Testis (tissue), 3 donors: ENCODE measurements around the gene SIGLEC10. TPM values are rescaled to one million over a fixed set of nuclear protein-coding genes. Genes with fewer than 3 reads are reported as not detected.
"Not testable (repeated sequence)": the region's sequence is repeated elsewhere in the genome, so short reads cannot be mapped to it uniquely, and the experiment has no call there.

Experiments used
- DNase-seq: peaks from one replicate; pipeline ENCODE4 v3.0.0-alpha.2; 2019
- H3K27ac ChIP-seq, 2 donors: fragments of 200-600 bp; sonication (generic); one replicate each; pipeline ENCODE4 v1.5.1; 2019
- H3K27me3 ChIP-seq: fragments of 200-600 bp; sonication (generic); one replicate; pipeline ENCODE4 v1.5.1; 2019
- H3K36me3 ChIP-seq: fragments of 200-600 bp; sonication (generic); one replicate; pipeline ENCODE4 v1.5.1; 2017; ENCODE audit warnings: low read depth; ENCODE audit errors: missing control alignments
- H3K4me1 ChIP-seq: fragments of 200-600 bp; sonication (generic); one replicate; pipeline ENCODE4 v1.5.1; 2019
- H3K4me3 ChIP-seq, 2 donors: fragments of 200-600 bp; sonication (generic); one replicate each; pipeline ENCODE4 v1.5.1; 2017 to 2019
- H3K9me3 ChIP-seq: fragments of 200-600 bp; sonication (generic); one replicate; pipeline ENCODE4 v1.5.1; 2017
- CTCF ChIP-seq, 3 experiments: fragments of 450-650 bp in 2 of 3; fragments of 200-600 bp in 1 of 3; sonication (generic) in 1 of 3; IDR thresholded peaks; one replicate each; pipeline ENCODE4 v1.5.1; 2016 to 2019; ENCODE audit warnings: antibody characterized with exemption in 3 of 3, mild to moderate bottlenecking in 2 of 3, moderate library complexity in 1 of 3
- POLR2A ChIP-seq: fragments of 450-650 bp; IDR thresholded peaks from one replicate; pipeline ENCODE4 v1.6.1; 2017; ENCODE audit warnings: antibody characterized with exemption, mild to moderate bottlenecking, moderate library complexity
- WGBS, 2 donors: methylation state at CpG; one replicate each; pipeline ENCODE4 v1.1.5; 2018; 5-methylcytosine and 5-hydroxymethylcytosine counted together
- intact Hi-C: fragments of 100-400 bp; cut with DNase I; formaldehyde crosslinking; loops from one replicate; pipeline ENCODE4 v1.15.1; 2023; ENCODE audit warnings: low total_unique reads
- polyA plus RNA-seq: library from polyadenylated mRNA; stranded (reverse); fragments of 350-450 nt; fragmentation: Illumina TruSeq; extraction: RNeasy Lipid Tissue Mini Kit (QIAGEN cat#74804); gene quantifications from one replicate; pipeline ENCODE4 v1.2.3, GENCODE V29; 2014; ENCODE audit warnings: low read depth, low replicate concordance; ENCODE audit not compliant: insufficient read depth
- total RNA-seq, 2 donors: library from RNA; depleted of rRNA; stranded (reverse); fragments of >200 nt; gene quantifications; one replicate each; pipeline ENCODE4 v1.2.3, GENCODE V29; 2016

The SIGLEC10 gene
- total and polyA plus RNA-seq, 3 donors from 2014 or later = 0.87 to 2.3 (median 2.2) TPM

- no peaks in the 10 kb centered on the region for H3K36me3 ChIP-seq
- no peak for TF ChIP-seq CTCF (IDR thresholded peaks at IDR 0.05)
- intact Hi-C loops = no loop called here
- H3K9me3 ChIP-seq = no peaks in the 10 kb centered on the region
- H3K4me3 ChIP-seq = no peak overlapping the region
- WGBS, 2 donors = 67 to 78% methylated on average over 3 of the region's 3 CpGs
- DNase-seq = no peak
- H3K27me3 ChIP-seq = no peaks in the 10 kb centered on the region
- H3K27ac ChIP-seq = no peak overlapping the region
- no peaks in the 10 kb centered on the region for H3K4me1 ChIP-seq
These were observed 12.8 kb upstream of the SIGLEC10 start for GRCh38 chr19:51430221-51430620.

- intact Hi-C loops = no loop called here
- WGBS, 2 donors = 69 to 72% methylated on average over 3 of the region's 3 CpGs
- H3K27ac ChIP-seq = no peak overlapping the region
These were observed 9.8 kb upstream of the SIGLEC10 start for GRCh38 chr19:51427201-51427600.

GRCh38 chr19:51422053-51422448 lies 4.6 kb upstream of the SIGLEC10 start:
- WGBS, 2 donors = 8 to 9% methylated on average over 15 to 19 of the region's 19 CpGs
- Histone ChIP-seq H3K27me3 (no peaks in the 10 kb centered on the region), H3K27ac (no peak overlapping the region), H3K36me3 (no peaks in the 10 kb centered on the region), H3K9me3 (no peaks in the 10 kb centered on the region), H3K4me3 (peak overlapping the region in 1 of 2 donors; percentile 36), H3K4me1 (no peaks in the 10 kb centered on the region)
- TF ChIP-seq POLR2A (no peak), CTCF (IDR thresholded peaks at IDR 0.05) (peak; percentile 93 to 99 (median 95))
- intact Hi-C loops = no loop called here
- peak; percentile 94 for DNase-seq

More at GRCh38 chr19:51427201-51427600, 9.8 kb upstream of the SIGLEC10 start:
- H3K9me3 ChIP-seq = no peaks in the 10 kb centered on the region
- no peaks in the 10 kb centered on the region for H3K36me3 ChIP-seq
- no peak overlapping the region for H3K4me3 ChIP-seq
- no peaks in the 10 kb centered on the region for H3K27me3 ChIP-seq
- TF ChIP-seq CTCF (IDR thresholded peaks at IDR 0.05) (no peak), POLR2A (no peak)
- no peaks in the 10 kb centered on the region for H3K4me1 ChIP-seq
- no peak for DNase-seq

GRCh38 chr19:51421229-51422052 lies 4.0 kb upstream of the SIGLEC10 start:
- no peak for TF ChIP-seq CTCF (IDR thresholded peaks at IDR 0.05)
- no peaks in the 10 kb centered on the region for H3K9me3 ChIP-seq
- H3K27me3 ChIP-seq = no peaks in the 10 kb centered on the region
- peak overlapping the region in 1 of 2 donors; percentile 36 for H3K4me3 ChIP-seq
- 7 to 14% methylated on average over 9 to 39 of the region's 39 CpGs for WGBS, 2 donors
- no peaks in the 10 kb centered on the region for H3K36me3 ChIP-seq
- no peak overlapping the region for H3K27ac ChIP-seq
- H3K4me1 ChIP-seq = no peaks in the 10 kb centered on the region
- no peak for DNase-seq
- intact Hi-C loops = no loop called here

GRCh38 chr19:51420511-51420910 lies 3.1 kb upstream of the SIGLEC10 start:
- H3K4me1 ChIP-seq, intact Hi-C loops, H3K36me3 ChIP-seq, H3K4me3 ChIP-seq, H3K9me3 ChIP-seq, H3K27ac ChIP-seq, H3K27me3 ChIP-seq, DNase-seq: not testable (repeated sequence)
- 65 to 85% methylated on average over 10 to 11 of the region's 11 CpGs for WGBS, 2 donors
